ENCODE measurements around the gene POLN.

DNA sequence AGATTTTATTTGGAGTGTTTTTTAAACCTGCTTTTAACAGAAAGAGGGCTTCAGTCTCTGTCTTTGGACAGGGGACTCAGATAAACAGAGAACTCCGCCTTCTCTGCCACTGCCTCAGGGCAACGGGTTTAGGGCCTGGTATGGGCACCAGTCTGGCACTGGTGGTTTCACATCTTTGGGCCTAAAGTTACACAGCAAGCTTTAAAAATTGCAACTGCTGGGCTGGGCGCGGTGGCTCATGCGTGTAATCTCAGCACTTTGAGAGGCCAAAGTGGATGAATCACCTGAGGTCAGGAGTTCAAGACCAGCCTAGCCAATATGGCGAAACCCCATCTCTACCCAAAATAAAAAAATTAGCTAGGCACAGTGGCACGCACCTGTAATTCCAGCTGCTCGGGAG, 193.1 kb downstream of the POLN start:
- TF ChIP-seq POU6F1 (CRISPR knock-in tag; IDR thresholded peaks at IDR 0.05; ENCODE audit: borderline replicate concordance, low read depth) = no peak
- TF ChIP-seq ARNTL (CRISPR knock-in tag; IDR thresholded peaks at IDR 0.05; ENCODE audit: borderline replicate concordance, low read depth) = no peak

Data from SK-N-SH treated with all-trans-retinoic acid at 6 μM for 48 hours (cell line).